B cell (primary cell): ENCODE results near the gene TPRN.

Source experiments
- EZH2 ChIP-seq: IDR thresholded peaks from 2 replicates; pipeline ENCODE4 v1.6.1; 2012; ENCODE audit warnings: borderline replicate concordance, low read depth, mild to moderate bottlenecking, moderate library complexity, low read length; ENCODE audit not compliant: insufficient read depth, poor library complexity, severe bottlenecking
- TF ChIP-seq, protein P1 (sequence below): fragments of 200-600 bp; IDR thresholded peaks from one replicate; pipeline ENCODE4 v1.8.0; 2022; ENCODE audit warnings: antibody characterized with exemption, mild to moderate bottlenecking

DNA sequence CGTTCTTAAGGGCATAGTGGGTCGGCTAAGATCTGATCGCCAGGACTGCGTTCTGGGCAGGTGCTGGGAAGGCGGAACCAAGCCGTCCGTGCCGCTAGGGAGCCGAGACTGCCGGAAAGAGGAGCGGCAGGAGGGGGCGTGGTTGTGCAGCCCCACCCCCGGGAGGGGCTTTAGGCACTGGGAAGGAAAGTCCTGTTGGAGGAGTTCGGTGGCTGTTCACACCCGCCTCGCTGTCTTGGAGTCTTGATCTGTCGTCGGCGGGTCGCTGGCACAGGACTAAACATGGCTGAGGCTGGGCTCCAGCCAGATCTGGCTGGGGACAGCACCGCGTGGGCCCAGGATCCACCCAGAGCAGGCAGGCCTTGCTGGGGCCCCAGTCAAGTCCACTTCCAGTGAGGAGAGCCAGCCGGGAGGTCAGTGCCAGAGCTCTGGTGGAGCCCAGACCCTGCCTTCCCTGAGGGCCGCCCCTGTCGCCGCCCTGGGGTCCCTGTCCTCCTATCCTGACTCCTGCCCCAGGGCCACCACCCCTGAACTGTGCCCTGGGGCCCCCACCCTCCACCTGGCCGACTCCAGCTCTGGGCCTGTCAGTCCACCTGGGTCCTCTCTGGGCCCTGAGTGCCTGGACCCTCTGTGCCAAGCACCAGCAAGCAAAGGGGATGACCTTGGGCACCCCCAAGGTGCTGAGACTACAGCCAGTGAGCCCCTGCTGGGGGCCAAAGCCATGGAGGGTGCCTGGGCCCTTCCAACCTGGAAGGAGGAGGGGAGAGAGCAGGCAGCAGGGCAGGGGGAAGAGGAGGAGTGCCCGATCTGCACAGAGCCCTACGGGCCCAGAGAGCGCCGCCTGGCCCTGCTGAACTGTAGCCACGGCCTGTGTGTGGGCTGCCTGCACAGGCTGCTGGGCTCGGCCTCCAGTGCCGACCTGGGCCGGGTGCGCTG is 17.0 kb upstream of the TPRN start:
- TF ChIP-seq, protein P1, sequence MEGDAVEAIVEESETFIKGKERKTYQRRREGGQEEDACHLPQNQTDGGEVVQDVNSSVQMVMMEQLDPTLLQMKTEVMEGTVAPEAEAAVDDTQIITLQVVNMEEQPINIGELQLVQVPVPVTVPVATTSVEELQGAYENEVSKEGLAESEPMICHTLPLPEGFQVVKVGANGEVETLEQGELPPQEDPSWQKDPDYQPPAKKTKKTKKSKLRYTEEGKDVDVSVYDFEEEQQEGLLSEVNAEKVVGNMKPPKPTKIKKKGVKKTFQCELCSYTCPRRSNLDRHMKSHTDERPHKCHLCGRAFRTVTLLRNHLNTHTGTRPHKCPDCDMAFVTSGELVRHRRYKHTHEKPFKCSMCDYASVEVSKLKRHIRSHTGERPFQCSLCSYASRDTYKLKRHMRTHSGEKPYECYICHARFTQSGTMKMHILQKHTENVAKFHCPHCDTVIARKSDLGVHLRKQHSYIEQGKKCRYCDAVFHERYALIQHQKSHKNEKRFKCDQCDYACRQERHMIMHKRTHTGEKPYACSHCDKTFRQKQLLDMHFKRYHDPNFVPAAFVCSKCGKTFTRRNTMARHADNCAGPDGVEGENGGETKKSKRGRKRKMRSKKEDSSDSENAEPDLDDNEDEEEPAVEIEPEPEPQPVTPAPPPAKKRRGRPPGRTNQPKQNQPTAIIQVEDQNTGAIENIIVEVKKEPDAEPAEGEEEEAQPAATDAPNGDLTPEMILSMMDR = no peak
- TF ChIP-seq EZH2 = no peak
